22Rv1 (cell line): ENCODE results near the gene BTF3.

Experiments
- CTCF ChIP-seq: fragments of 450-650 bp; IDR thresholded peaks from 2 replicates; pipeline ENCODE4 v1.5.1; 2017; ENCODE audit warnings: mild to moderate bottlenecking
- ZFX ChIP-seq: fragments of 450-650 bp; IDR thresholded peaks from 2 replicates; pipeline ENCODE4 v1.6.1; 2017; ENCODE audit warnings: antibody characterized with exemption, borderline replicate concordance

- no peak for TF ChIP-seq CTCF
- TF ChIP-seq ZFX, result no peak
These were observed 35.9 kb downstream of the BTF3 start for GRCh38 chr5:73534011-73534644.
